HG03060 (cell line): ENCODE results near the gene AMH.

Source experiments
- ATAC-seq: cut with Tn5 transposase; IDR thresholded peaks from one replicate; pipeline ENCODE4 v1.9.1; 2021; ENCODE audit warnings: low read depth, moderate number of reproducible peaks; ENCODE audit not compliant: unreplicated experiment

The AMH gene

DNA sequence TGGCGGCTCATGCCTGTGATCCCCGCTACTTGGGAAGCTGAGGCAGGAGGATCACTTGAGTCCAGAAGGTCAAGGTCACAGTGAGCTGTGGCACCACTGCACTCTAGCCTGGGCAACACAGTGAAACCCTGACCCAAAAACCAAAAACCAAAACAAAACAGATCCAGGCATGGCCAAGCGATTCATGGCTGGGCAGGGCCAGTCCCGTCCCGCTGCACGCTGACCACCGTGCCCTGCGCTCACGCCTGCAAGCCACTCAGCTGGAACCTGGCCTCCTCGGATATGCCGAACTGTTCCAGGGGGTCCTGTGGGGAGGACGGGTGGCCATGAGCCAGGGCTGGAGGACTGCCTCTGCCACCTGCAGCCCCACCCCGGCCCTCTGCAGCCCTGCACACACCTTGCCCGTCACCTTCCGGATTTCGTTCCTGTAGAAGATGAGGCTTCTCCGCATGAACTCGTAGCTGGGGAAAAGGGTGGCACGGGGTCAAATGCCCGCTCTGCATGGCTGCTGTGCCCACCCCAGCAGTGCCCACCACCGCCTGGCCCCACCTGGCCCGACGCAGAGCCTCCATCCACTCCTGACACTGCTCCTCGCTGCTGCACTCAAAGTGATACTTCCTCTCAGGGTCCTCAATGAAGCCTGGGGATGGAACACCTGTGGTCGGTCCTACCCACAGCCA, 15.4 kb upstream of the AMH start:
- ATAC-seq = no peak

DNA sequence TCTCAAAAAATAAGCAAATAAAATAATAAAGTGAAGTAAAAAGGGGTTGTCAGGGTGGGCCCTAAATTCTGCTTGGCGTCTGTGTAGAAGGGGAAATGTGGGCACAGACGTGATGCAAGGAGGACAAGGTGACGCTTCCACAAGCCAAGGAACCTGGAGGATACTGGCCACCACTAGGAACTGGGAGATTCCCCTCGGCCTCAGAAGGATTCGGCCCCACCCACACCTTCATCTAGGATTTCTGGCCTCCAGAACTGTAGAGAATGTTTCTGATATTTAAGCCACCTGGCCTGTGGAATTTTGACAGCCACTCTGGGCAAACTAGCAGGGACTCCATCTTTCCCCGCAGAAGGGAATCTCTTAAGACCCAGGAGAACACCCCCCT, 14.1 kb upstream of the AMH start:
- ATAC-seq = no peak

DNA sequence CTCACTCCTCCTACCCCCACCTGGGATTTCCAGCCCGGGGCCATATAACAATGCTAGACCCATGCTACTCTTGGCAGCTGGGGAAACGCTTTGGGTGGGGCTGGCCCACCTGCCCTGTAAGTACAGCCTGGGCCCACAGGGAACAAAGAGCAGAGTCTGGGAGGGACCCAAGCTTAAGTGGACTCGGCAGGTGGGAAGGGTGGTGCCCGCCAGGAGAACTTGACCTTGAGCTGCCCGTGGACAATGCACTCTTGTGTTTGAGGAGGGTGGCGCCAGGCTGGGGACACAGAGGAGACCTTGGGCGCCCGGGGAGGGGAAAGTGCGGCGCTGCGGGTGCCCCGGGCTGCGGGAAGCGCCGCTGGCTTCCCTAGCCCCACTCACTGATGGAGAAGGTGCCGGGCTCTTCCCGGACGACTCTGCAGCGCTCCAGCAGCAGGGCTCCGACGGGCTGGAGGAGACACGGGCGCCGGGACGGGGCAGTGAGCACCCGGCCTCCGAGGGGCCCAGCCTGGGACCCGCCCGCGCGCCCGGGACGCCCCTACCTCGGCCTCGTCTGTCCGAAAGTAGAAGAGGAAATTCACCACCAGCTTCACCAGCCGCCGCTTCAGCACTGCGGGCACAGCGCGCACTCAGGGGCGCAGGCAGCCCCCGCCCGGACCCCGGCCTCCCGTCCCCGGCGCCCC, 13.6 kb upstream of the AMH start:
- ATAC-seq = no peak

DNA sequence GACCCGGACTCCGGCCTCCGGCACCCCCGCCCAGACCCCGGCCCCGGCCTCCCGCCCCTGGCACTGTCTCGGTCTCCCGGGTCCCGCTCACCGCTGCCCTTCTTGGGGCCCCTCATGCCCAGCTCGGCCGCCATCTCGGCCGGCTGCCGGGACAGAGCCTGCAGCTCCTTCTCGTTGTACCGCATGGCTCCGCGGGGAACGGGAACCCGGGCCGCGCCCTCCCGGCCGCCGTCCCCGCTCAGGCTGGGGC, 13.1 kb upstream of the AMH start:
- no peak for ATAC-seq

DNA sequence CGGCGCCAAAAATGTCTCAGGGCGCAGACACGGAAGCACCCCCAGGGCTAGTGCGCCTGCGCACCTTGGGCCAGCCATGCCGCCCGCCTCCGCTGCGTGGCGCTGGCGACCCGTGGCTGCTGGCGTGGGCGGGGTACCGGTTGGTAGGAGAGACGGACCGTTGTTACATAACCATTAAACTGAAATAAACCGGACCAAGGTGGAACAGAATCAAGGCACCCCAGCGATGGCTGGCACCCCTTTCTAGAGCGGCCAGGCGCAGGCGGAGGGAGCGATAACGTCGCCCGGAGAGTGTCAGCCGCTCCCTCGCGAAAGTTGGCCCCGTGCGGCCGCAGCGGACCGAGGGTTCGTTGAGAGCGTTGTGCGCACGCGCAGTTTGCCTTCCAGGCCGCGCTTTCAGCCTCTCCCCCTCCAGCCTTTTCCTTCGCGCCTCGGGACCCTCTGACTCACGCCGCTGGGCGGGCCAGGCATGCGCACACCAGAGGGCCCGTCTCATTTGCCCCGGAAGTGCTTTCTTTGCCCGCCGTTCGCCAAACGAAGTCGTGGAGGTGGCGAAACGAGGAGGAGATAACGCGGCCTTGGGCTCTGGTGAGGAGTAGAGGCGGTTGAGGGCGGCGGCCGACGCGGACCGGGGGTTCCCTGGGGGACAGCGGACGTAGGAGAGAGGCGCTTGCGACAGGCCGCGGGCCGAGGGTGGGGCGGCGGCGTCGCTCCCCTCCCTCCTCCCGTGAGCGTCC, 12.6 kb upstream of the AMH start, which contains the start of the genes PLEKHJ1 and SF3A2:
PLEKHJ1 (minus strand) TSS at position 16 of the 737 bp plus-strand sequence. CDS start 81 bp downstream, outside the sequence.
SF3A2 (plus strand) TSS at position 511 of the 737 bp plus-strand sequence. CDS start 6,595 bp downstream, outside the sequence.
- ATAC-seq = peak; percentile 61

DNA sequence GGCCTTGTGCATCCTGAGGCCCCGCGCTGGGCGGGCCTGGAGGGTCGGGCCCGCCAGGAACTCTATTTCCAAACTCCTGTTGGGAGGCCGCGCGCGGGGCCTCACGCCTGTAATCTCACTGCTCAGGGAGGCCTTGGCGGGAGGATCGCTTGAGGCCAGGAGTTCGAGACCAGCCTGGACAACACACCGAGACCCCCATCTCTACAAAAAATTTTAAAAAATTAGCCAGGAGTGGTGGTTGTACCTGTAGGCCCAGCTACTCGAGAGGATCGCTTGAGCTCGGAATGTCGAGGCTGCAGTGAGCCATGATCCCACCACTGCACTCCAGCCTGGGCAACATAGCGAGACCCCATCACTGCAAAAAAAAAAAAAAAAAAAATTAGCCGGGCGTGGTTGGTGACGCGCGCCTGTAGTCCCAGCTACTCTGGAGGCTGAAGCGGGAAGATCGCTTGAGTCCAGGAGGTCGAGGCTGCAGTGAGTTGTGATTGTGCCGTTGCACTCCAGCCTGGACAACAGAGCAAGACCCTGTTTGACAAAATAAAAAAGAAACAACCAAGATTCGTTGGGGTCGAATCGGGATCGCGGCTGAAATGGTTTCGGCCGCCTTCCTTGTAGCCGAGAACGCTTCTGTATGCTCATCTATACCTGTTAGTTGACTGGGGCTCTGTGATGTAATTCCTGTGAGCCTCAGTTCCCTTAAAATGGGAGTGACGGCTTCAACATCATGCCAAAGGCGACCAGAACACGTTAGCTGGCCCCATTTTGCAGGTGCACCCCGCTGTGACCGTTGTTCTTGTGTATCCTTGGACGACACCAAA, 11.9 kb upstream of the AMH start:
- ATAC-seq = no peak

DNA sequence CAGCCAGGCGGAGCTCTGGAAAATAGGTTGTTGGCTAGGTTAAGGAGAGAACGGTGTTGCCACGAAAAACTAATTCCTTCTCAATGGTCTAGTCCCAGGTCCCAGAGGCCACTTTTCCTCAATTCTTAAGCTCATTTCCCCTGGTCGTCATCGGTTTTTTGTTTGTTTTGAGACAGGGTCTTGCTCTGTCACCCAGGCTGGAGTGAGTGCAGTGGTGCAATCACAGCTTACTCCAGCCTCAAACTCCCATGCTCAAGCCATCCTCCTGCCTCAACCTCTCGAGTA, 11.3 kb upstream of the AMH start:
- ATAC-seq = no peak

DNA sequence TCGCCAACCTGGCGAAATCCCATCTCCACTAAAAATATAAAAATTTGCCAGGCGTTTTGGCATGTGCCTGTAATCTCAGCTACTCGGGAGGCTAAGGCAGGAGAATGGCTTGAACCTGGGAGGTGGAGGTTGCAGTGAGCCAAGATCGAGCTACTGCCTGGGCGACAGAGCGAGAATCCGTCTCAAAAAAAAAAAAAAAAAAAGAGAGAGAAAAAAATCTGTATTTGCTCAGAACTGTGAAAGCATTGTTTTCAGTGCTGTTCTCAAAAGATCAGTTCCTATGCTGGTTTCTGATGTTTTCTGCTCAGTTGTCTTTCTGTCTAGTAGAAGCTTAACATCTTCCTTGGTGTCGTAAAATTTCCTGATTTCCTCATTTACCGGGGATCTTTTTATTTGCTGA, 9.9 kb upstream of the AMH start:
- ATAC-seq = no peak

DNA sequence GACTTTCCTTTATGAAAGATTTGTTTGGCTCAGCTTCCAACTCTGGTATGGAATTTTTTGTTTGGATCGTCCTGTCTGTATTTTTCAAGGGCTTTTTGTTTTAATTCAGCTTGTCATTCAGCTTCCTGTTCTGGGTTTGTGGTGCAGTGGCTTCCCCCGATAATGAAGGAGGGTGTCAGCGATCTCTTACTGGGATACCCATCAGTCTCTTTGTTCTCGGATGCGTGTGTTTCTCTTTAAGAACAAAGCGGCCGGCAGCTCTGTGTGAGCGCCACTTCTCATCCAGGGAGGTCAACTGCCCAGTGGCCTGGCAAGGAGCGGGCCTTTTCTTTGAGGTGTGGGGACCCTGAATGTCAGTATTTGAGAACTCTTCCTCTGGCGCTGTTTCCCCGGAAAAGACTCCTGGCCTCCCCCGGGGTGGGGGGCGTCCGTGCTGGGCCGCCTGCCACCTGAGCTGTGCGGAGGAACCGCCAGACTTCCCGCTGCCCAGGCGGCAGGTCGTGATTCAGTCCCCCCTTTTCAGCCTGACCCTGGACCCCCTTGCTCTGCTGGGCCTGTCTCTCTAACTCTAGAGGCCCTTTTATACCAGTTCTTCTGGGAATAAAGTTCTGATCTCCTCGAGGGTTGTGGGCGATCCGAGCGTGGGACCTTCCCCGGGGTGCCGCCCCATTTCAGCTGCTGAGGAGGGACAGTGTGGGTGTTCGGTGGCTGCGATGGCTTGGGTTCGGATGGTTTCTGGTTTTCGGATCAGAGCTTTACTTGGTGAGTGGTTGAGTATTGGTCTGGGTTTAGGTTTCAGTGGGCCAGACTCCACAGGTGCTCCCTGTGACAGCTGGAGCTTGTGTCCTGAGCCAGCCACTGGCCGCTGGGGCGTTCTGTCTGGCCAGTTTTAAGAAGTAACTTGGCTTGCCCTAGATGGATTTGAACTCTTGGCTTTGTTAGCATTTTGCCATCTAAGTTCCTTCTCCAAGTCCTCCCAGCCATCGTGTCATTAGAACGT, 9.1 kb upstream of the AMH start:
- ATAC-seq = no peak

DNA sequence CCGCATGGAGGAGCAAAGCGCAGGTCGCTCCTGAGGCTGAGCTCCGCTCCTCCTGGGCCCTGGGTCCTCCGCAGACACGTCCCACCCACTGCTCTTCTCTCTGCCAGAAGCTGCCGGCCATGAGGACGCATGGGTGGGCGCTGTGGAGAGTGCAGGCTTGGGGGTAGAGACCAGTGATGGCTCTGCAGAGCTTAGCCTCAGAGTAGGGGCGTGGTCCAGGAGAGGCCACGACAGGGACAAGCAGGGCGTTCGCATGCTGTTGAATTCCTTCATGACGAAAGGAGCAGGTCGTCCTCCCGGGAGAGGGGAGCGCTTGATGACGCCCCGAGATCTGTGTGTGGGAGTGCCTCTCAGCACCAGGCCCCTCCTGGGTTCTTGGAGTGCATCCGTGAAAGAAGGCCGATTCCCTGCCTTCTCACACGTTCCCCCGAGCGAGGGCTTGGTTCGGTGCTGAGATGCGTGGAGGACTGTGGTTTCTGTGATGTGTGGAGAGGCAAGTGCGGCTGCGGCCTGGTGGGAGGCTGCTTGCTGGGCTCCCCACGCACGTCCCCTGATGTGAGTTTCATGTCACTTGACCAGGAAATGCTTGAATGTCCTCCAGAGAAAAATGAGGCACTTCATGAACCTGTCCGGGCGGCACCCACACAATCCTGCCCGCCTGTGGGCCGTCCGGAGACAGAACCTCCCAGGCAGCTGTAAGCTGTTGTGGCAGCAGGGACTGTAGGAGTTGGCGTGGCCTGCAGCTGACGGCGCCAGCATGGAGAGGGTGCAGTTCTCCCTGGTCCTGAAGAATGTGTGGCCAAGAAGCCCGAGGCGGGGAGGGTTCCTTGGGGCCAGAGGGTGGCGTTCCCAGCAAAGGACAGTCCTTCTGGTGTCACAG, 8.0 kb upstream of the AMH start:
- ATAC-seq = no peak

DNA sequence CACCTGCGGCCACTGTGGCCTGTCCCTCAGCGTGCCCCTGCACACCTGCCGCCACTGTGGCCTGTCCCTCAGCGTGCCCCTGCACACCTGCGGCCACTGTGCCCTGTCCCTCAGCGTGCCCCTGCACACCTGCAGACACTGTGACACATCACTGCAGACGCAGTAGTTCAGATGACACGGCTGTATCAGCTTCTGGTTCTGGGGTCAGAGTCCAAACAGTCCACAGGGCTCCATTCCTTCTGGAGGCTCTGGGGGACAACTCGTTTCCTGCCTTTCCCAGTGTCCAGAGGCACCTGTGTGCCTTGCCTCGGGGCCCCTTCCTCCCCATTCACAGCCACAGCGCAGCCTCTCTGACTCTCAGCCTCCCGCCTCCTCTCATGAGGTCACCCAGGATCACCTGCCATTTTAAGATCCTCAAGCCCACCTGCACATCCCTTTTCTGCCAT, 7.0 kb upstream of the AMH start:
- ATAC-seq = no peak

DNA sequence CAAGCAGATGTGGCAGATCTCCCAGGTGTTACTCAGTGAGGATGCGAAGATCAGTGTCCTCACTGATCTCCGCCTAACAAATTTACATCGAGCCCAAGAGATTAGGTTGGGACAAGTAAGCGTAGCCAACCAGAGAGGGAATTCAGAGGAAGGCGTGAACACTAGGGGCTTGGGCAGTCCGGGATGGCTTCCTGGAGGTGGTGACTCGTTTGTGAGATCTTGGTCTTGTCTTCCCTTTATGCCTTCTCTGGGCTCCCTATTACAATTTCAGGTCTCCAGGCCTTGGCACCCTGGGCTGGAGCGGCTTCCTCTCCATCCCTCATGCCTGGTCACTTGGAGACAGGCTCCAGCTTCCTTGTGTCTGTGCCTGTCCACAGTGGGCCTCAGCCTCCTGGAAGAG, 6.3 kb upstream of the AMH start:
- no peak for ATAC-seq

DNA sequence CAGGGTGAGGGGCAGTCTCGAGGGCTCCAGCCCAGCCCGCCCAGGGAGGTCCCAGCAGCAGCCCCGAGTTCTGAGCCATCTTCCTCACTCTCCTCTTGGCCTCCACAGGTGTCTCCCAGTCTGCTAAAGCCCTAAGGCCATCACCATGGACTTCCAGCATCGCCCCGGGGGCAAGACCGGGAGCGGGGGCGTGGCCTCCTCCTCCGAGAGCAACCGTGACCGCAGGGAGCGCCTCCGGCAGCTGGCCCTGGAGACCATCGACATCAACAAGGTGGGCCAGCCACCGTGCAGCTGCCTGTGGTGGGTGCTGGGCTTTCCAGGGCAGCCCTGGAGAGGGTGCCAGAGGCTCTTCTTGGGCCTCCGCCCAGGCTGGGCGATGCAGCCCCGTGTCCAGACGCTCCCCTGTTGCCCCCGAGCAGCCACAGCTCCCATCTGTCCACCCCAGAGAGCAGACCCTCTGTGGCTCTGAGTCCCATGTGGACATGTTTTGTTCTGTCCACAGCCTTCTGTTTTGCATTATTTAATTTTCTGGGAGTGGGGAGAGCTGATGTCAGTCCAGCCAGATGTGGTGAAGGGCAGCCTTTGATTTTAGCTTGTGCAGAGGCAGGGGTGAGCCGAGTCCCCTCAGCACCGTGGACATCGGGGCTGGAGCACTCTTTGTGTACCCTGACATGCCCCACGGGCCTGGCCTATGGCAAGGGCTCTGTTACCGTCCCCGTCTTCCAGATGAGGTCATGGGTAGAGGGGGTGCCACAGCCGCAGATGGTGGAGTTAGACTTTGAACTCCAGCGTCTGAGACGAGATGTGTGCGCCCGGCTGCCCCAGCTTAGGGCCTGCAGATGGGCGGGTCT, 5.6 kb upstream of the AMH start:
- no peak for ATAC-seq

DNA sequence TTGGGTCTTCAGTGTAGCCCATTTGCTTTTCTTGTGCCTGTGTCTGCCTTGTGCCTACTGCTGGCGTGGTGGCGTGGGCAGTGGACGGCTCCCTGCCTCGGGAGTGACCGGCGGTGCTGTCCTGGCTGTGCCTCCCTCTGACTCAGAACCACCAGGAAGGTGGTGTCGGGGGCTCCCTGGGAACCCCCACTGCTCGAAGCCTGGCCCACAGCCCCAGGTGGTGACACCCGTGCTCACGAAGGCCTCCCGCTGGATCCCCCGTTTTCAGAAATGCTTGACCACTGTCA, 5.1 kb upstream of the AMH start:
- ATAC-seq = no peak

DNA sequence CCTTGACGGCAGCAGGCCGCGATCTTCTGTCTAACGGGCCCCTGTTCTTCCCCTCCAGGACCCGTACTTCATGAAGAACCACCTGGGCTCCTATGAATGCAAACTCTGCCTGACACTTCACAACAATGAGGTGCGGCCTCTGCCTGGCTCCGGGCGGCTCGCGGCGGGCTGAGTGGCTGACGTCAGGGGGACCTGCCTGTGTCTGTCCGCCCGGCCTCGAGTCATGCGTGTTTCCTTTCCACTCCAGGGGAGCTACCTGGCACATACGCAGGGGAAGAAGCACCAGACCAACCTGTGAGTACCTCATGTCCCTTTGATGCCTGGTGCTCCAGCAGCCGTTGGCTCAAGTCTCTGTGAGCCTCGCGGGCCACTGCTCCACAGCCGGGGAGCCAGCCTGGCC, 4.6 kb upstream of the AMH start:
- ATAC-seq = no peak

DNA sequence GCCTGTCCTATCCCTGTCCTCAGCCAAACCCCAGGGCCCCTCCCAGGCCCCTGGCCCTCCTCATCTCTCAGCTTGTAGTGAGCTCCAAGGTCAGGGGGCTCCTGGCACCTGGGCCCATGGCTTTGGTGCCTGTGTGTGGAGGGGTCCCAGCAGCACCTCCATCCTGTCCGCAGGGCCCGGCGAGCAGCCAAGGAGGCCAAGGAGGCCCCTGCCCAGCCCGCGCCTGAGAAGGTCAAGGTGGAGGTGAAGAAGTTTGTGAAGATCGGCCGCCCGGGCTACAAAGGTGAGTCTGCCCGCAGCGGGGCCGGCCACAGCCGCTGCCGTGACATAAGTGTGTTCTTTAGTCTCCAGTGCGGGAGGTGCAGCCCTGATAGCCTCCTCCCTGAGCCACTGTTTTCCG, 3.9 kb upstream of the AMH start:
- no peak for ATAC-seq

DNA sequence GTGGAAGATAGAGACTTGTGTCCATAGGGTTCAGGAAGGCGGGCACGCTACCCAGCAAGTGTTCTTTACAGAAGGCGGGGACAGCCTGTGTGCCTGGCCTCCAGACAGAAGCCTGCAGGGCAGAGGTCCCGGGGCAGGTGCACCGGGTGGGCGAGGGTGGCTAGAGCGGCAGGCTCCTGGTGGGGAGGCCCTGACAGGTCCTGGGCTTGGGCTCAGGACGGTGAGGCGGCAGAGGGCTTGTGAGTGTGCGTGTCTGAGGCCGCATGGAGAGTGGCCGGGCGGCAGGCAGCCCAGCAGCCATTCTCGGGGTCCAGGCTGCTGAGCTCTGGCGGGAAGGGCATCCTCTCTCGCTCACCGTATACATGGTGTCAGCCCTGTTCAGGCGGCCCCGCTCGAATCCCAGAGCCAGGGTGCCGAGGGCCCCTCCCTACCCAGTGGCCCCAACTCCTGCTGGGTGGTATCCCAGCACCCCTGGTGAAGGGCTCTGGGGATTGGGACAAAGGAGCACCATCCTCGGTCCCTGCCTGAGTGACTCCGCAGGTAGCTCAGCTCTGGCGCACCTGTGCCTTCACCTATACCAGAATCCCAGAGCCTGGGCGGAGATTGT, 3.0 kb upstream of the AMH start:
- no peak for ATAC-seq

DNA sequence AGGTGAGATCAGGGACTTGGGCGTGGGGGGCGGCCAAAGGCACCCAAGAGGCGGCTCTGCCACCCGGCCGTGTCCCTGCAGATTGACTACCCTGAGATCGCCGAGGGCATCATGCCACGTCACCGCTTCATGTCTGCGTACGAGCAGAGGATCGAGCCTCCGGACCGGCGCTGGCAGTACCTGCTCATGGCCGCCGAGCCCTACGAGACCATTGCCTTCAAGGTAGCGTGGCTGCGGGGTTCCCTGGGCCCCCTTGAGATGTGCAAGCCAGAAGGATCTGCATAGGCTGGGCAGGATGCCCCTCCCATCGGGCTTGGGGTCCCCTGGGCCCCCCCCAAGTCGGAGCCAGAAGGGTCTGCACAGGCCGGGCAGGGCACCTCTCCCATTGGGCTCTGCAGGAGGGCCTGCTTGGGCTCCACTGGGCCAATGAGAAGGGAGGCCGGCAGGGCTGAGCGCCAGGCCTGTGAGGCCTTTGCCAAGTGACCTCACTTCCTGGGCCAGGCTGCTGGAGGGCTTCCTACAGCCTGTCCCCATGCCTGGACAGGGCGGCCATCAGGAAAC, 2.2 kb upstream of the AMH start:
- no peak for ATAC-seq
